Vagina (tissue), 2 donors: ENCODE measurements around the gene ASPRV1.

Experiments used
- CTCF ChIP-seq, 3 experiments: fragments of 450-650 bp in 2 of 3; fragments of 200-600 bp in 1 of 3; sonication (generic) in 1 of 3; IDR thresholded peaks; one replicate each; pipeline ENCODE4 v1.5.1; 2017 to 2019; ENCODE audit warnings: antibody characterized with exemption in 3 of 3, mild to moderate bottlenecking in 2 of 3, moderate library complexity in 2 of 3
- POLR2A ChIP-seq, 2 donors: fragments of 450-650 bp; IDR thresholded peaks; one replicate each; pipeline ENCODE4 v1.6.1; 2017; ENCODE audit warnings: antibody characterized with exemption in 2 of 2, mild to moderate bottlenecking in 2 of 2, moderate library complexity in 2 of 2
- POLR2AphosphoS5 ChIP-seq, 2 donors: sonication (generic); formaldehyde crosslinking; IDR thresholded peaks; one replicate each; pipeline ENCODE4 v1.9.0; 2017; ENCODE audit warnings: antibody characterized with exemption in 2 of 2, mild to moderate bottlenecking in 2 of 2, low read depth in 1 of 2; ENCODE audit not compliant: insufficient read depth in 1 of 2

- TF ChIP-seq CTCF (IDR thresholded peaks at IDR 0.05) = no peak
- TF ChIP-seq POLR2A (IDR thresholded peaks at IDR 0.05) = no peak
- TF ChIP-seq POLR2AphosphoS5 (IDR thresholded peaks at IDR 0.05; ENCODE audit: insufficient read depth in 1 of 2, low read depth in 1 of 2) = no peak
These were observed 3.5 kb downstream of the ASPRV1 start for GRCh38 chr2:69957965-69958364.
